Activated CD8-positive, alpha-beta T cell treated with anti-CD3 and anti-CD28 coated beads, Interleukin-2, amount 10 ng/mL, durations not matched to agents 7 days and 5 days (primary cell): ENCODE results near the gene TMPRSS11D. TPM values are rescaled to one million over a fixed set of nuclear protein-coding genes. Genes with fewer than 3 reads are reported as not detected.

ENCODE experiments used
- ATAC-seq: fragments of 150-1000 bp; cut with Tn5 transposase; one replicate; pipeline ENCODE4 v1.10.0; 2021; ENCODE audit warnings: moderate library complexity
- CTCF ChIA-PET: fragments of 350-600 bp; sonication (Branson Sonifier 250); formaldehyde crosslinking; loops from one replicate; lab custom pipeline; 2021; ENCODE audit warnings: antibody characterized with exemption; lab: Charles Lee
- POLR2A ChIA-PET: fragments of 350-600 bp; sonication (Branson Sonifier 250); formaldehyde crosslinking; loops from one replicate; lab custom pipeline; 2021; ENCODE audit warnings: antibody characterized with exemption; lab: Charles Lee
- DNase-seq: peaks from one replicate; pipeline ENCODE4 v3.0.0-alpha.2; 2020
- H3K27ac Mint-ChIP-seq: one replicate; pipeline ENCODE4 v1.8.0; 2021; ENCODE audit warnings: mild to moderate bottlenecking, mixed read lengths
- H3K27me3 Mint-ChIP-seq: one replicate; pipeline ENCODE4 v1.8.0; 2021; ENCODE audit warnings: low read depth, mixed read lengths
- H3K36me3 Mint-ChIP-seq: one replicate; pipeline ENCODE4 v1.8.0; 2021; ENCODE audit warnings: low read depth, mixed read lengths
- H3K4me1 Mint-ChIP-seq: one replicate; pipeline ENCODE4 v1.8.0; 2021; ENCODE audit warnings: low read depth, mixed read lengths
- H3K4me3 Mint-ChIP-seq: one replicate; pipeline ENCODE4 v1.8.0; 2021; ENCODE audit warnings: mild to moderate bottlenecking, mixed read lengths
- H3K9me3 Mint-ChIP-seq: one replicate; pipeline ENCODE4 v1.8.0; 2022; ENCODE audit warnings: mixed read lengths; ENCODE audit not compliant: insufficient read depth
- total RNA-seq, 2 experiments: library from RNA; stranded (reverse); gene quantifications; one replicate each; pipeline ENCODE4 v1.2.3, GENCODE V29; 2021

Gene TMPRSS11D
- total RNA-seq, 2 experiments from 2014 or later = not detected

DNA sequence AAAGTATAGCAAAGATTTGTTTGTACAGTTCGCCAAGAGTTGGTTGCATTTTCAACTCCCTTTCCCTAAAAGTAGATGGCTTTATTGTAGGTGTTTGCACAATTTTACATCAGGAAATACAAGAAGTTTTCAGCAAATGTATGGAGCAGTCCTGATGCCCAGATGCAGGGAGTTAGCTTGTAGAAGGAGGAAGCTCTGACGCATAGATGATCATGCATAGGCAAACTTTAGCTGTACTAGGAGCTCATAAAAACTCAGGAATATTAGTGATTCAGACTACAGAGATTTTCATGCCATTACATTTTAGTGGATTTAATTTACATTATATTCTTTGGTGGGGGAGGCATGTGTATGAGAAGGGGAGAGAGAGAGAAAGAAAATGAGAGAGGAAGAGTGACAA lies 62.9 kb downstream of the TMPRSS11D start:
- Mint-ChIP-seq H3K4me3 (no peak overlapping the region), H3K27ac (no peak overlapping the region), H3K27me3 (no peaks in the 10 kb centered on the region), H3K36me3 (no peaks in the 10 kb centered on the region), H3K9me3 (no peaks in the 10 kb centered on the region), H3K4me1 (no peaks in the 10 kb centered on the region)
- ATAC-seq (no peak), DNase-seq (no peak)
- ChIA-PET CTCF (no interaction called here), POLR2A (no interaction called here)

DNA sequence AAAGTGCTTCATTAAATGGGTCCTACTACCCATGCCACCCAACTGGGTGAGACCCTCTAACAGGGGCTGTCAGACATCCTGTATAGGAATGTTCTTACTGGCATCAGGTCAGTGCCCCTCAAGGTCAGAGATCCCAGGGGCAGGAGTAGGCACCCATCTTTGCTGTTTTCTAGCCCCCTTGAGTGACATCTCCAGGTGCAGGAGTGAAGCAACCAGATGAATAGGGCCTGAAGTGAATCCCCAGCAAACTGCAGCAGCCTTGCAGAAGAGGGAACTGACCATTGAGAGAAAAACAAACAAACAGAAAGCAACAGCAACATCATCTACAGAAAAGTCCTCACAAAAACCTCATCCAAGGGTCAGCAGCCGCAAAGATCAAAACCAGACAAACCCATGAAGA lies 73.8 kb downstream of the TMPRSS11D start:
- Mint-ChIP-seq H3K27ac (no peak overlapping the region), H3K36me3 (no peaks in the 10 kb centered on the region), H3K9me3 (no peaks in the 10 kb centered on the region), H3K4me3 (no peak overlapping the region), H3K4me1 (no peaks in the 10 kb centered on the region), H3K27me3 (peaks cover 2% of the 10 kb centered on the region)
- ChIA-PET POLR2A (no interaction called here), CTCF (no interaction called here)
- ATAC-seq (no peak), DNase-seq (no peak)

DNA sequence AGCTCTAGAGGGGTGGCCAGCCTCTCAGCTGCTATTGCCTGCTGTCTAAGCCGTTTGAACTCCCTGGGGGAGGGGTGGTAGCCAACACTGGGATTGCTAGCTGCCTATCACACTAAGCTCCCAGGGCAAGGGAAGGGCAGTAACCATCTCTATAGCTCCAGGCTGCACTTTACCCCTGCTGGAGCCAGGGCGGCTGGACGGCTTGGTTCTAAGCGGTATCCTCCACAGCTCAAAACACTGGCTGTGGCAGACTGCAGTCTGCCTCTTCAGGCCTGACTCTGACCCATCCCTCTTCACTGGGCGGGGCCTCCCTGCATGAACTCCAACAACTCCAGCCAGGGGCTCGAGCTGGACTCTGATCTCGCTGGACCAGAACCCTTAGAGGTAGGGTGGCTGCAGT lies 74.3 kb downstream of the TMPRSS11D start:
- H3K4me3 Mint-ChIP-seq = no peak overlapping the region
- no peak for ATAC-seq
- H3K4me1 Mint-ChIP-seq = no peaks in the 10 kb centered on the region
- H3K27me3 Mint-ChIP-seq = peaks cover 2% of the 10 kb centered on the region
- no peaks in the 10 kb centered on the region for H3K36me3 Mint-ChIP-seq
- H3K27ac Mint-ChIP-seq = no peak overlapping the region
- ChIA-PET CTCF (no interaction called here), POLR2A (no interaction called here)
- DNase-seq = no peak
- H3K9me3 Mint-ChIP-seq = no peaks in the 10 kb centered on the region

DNA sequence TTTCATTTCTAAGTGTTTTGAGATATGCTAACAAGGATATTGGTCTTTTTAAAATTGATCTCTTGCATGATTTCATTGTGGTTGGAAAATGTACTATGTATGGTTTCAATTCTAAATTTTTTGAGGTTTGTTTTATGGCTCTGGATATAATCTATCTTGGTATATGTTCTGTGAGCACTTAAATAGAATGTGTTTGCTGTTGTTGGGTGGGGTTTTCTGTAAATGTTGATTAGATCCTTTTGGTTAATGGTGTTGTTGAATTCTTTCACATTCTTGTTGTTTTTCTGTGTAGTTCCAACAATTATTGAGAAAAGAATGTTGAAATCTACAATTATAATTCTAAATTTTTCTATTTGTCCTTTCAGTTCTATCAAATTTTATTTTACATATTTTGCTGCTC lies 87.0 kb downstream of the TMPRSS11D start:
- DNase-seq = no peak
- no peaks in the 10 kb centered on the region for H3K36me3 Mint-ChIP-seq
- CTCF ChIA-PET = no interaction called here
- POLR2A ChIA-PET = no interaction called here
- H3K27me3 Mint-ChIP-seq = peaks cover 2% of the 10 kb centered on the region
- no peak overlapping the region for H3K27ac Mint-ChIP-seq
- H3K4me1 Mint-ChIP-seq = no peaks in the 10 kb centered on the region
- no peak overlapping the region for H3K4me3 Mint-ChIP-seq
- H3K9me3 Mint-ChIP-seq = no peaks in the 10 kb centered on the region
- no peak for ATAC-seq

DNA sequence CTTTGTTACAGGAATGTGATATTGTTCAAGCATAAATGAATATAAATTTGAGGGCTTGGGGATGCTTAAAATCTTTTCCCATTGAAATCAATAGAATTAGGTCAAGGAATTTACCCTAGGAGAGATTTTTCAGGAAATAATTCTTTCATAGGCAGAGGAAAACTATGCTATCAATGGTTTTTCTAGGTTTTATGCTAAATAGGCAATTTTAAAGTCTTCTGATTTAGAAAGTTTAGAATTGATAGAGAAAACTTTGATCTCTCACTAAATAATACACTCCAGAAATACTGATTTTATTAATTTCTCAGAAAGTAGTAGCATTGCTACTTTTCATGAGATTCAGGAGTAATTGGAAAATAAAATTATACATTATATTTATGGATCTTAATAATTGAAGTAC lies 93.1 kb downstream of the TMPRSS11D start:
- Mint-ChIP-seq H3K27ac (no peak overlapping the region), H3K36me3 (no peaks in the 10 kb centered on the region), H3K9me3 (no peaks in the 10 kb centered on the region), H3K4me1 (no peaks in the 10 kb centered on the region), H3K4me3 (no peak overlapping the region), H3K27me3 (no peaks in the 10 kb centered on the region)
- POLR2A ChIA-PET = no interaction called here
- CTCF ChIA-PET = no interaction called here
- DNase-seq (no peak), ATAC-seq (no peak)

GRCh38 chr4:67787311-67787710 lies 96.5 kb downstream of the TMPRSS11D start:
- no peak for ATAC-seq
- Mint-ChIP-seq H3K4me3 (no peak overlapping the region), H3K4me1 (no peaks in the 10 kb centered on the region), H3K9me3 (no peaks in the 10 kb centered on the region), H3K27me3 (no peaks in the 10 kb centered on the region), H3K27ac (no peak overlapping the region), H3K36me3 (no peaks in the 10 kb centered on the region)
- ChIA-PET POLR2A (no interaction called here), CTCF (interaction anchor here (1.0 kb wide), 1 partner anchor 41 kb away, joined by 3 read pairs; no protein-coding TSS in a partner anchor)
- no peak for DNase-seq

DNA sequence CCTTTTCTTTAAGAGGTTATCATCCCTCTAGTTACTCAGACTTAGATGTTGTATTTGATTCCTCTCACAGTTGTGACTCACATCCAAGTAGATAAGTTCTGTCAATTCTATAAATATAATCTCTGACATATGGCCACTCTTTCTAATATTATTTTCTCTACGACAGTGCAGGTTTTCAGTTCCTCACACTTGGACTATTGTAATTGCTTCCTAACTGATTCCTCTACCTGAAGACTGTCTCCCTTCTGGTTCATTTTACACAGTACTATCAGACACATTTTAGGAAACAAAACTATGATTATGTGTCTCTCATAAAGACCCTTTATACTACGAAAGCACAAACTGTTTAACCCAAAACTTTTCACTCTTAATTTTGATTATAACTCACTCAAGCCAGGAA lies 98.3 kb downstream of the TMPRSS11D start:
- no peak overlapping the region for H3K27ac Mint-ChIP-seq
- no peak for ATAC-seq
- no peaks in the 10 kb centered on the region for H3K4me1 Mint-ChIP-seq
- H3K4me3 Mint-ChIP-seq = no peak overlapping the region
- H3K27me3 Mint-ChIP-seq = no peaks in the 10 kb centered on the region
- DNase-seq = no peak
- ChIA-PET CTCF (no interaction called here), POLR2A (no interaction called here)
- H3K36me3 Mint-ChIP-seq = no peaks in the 10 kb centered on the region
- H3K9me3 Mint-ChIP-seq = no peaks in the 10 kb centered on the region

- Mint-ChIP-seq H3K36me3 (no peaks in the 10 kb centered on the region), H3K4me3 (no peak overlapping the region), H3K27ac (no peak overlapping the region), H3K27me3 (no peaks in the 10 kb centered on the region), H3K4me1 (no peaks in the 10 kb centered on the region), H3K9me3 (no peaks in the 10 kb centered on the region)
- ChIA-PET POLR2A (no interaction called here), CTCF (no interaction called here)
- DNase-seq (no peak), ATAC-seq (no peak)
Measured at GRCh38 chr4:67779631-67780030, 104.2 kb downstream of the TMPRSS11D start.

DNA sequence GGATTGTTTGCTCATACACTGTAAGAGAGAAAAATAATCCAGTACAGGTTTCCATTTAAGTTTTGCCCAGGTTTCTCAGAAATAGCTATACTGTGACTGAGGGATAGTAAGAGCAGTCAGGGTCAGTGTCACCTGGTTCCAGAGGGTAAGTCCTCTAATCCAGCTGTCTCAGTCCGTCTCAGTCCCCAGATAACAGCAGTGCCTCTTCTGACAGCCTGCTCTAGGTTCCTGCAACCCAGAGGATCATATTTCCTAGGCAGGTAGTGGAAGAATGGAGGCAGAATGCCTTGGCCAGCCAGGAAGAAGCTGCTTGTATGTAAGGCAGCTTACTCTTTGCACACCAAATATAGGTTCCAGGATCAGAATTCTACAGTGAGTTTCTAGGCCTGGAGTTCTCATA lies 107.1 kb downstream of the TMPRSS11D start:
- no peak overlapping the region for H3K27ac Mint-ChIP-seq
- no peaks in the 10 kb centered on the region for H3K4me1 Mint-ChIP-seq
- H3K36me3 Mint-ChIP-seq = no peaks in the 10 kb centered on the region
- ChIA-PET CTCF (interaction anchor here (0.9 kb wide), 1 partner anchor 30 kb away, joined by 3 read pairs; no protein-coding TSS in a partner anchor), POLR2A (no interaction called here)
- ATAC-seq (no peak), DNase-seq (no peak)
- no peaks in the 10 kb centered on the region for H3K9me3 Mint-ChIP-seq
- no peak overlapping the region for H3K4me3 Mint-ChIP-seq
- no peaks in the 10 kb centered on the region for H3K27me3 Mint-ChIP-seq

Other genes with a start within 250 kb of the TMPRSS11D start
- gene UBA6, start 182.8 kb downstream of the TMPRSS11D start, total RNA-seq = 10 to 100 TPM; 90.8 to 91.1 TPM
- gene GNRHR, start 129.6 kb downstream of the TMPRSS11D start, total RNA-seq = not detected
- gene TMPRSS11A, start 79.5 kb upstream of the TMPRSS11D start, total RNA-seq = not detected
- gene TMPRSS11F, start 245.9 kb upstream of the TMPRSS11D start, total RNA-seq = not detected